Glutamatergic neuron (in vitro differentiated cells): ENCODE measurements around the gene WASHC4. TPM values are rescaled to one million over a fixed set of nuclear protein-coding genes. Genes with fewer than 3 reads are reported as not detected.
"Not testable (repeated sequence)": the region's sequence is repeated elsewhere in the genome, so short reads cannot be mapped to it uniquely, and the experiment has no call there.

Experiments
- DNase-seq: peaks from one replicate; pipeline ENCODE4 v3.0.0; 2022
- H3K27ac Mint-ChIP-seq: one replicate; pipeline ENCODE4 v1.8.0; 2020; ENCODE audit warnings: mild to moderate bottlenecking, mixed read lengths, inconsistent platforms; ENCODE audit not compliant: unreplicated experiment
- H3K27me3 Mint-ChIP-seq: one replicate; pipeline ENCODE4 v1.8.0; 2020; ENCODE audit warnings: mild to moderate bottlenecking, moderate library complexity, mixed read lengths, inconsistent platforms; ENCODE audit not compliant: unreplicated experiment
- H3K36me3 Mint-ChIP-seq: one replicate; pipeline ENCODE4 v1.8.0; 2020; ENCODE audit warnings: mild to moderate bottlenecking, mixed read lengths, inconsistent platforms; ENCODE audit not compliant: unreplicated experiment
- H3K4me1 Mint-ChIP-seq: one replicate; pipeline ENCODE4 v1.8.0; 2020; ENCODE audit warnings: mild to moderate bottlenecking, low read depth, mixed read lengths, inconsistent platforms; ENCODE audit not compliant: unreplicated experiment
- H3K4me3 Mint-ChIP-seq: one replicate; pipeline ENCODE4 v1.8.0; 2020; ENCODE audit warnings: mild to moderate bottlenecking, mixed read lengths, inconsistent platforms; ENCODE audit not compliant: unreplicated experiment
- H3K9me3 Mint-ChIP-seq: one replicate; pipeline ENCODE4 v1.8.0; 2020; ENCODE audit warnings: mild to moderate bottlenecking, moderate library complexity, mixed read lengths, inconsistent platforms; ENCODE audit not compliant: unreplicated experiment
- CTCF ChIP-seq: fragments of 200-600 bp; sonication (generic); IDR thresholded peaks from one replicate; pipeline ENCODE4 v1.5.0; 2021; ENCODE audit not compliant: partially characterized antibody, unreplicated experiment
- total RNA-seq: library from RNA; stranded (reverse); fragmentation: NEBNext Ultra II Directional; extraction: Animal tissue kit (Norgen Biotek cat#: 25700); gene quantifications from one replicate; pipeline ENCODE4 v1.2.1, GENCODE V29; 2021; ENCODE audit not compliant: unreplicated experiment

The WASHC4 gene
- total RNA-seq, 1 donor from 2014 or later: 75.4 TPM

GRCh38 chr12:105091476-105092206, 15.9 kb upstream of the WASHC4 start:
- DNase-seq: no peak
- Mint-ChIP-seq H3K36me3 (no peaks in the 10 kb centered on the region), H3K4me3 (no peak overlapping the region), H3K9me3 (peaks cover 3% of the 10 kb centered on the region), H3K4me1 (peaks cover 7% of the 10 kb centered on the region), H3K27me3 (no peaks in the 10 kb centered on the region), H3K27ac (no peak overlapping the region)
- no peak for TF ChIP-seq CTCF

- Mint-ChIP-seq H3K4me3 (peak overlapping the region; percentile 2), H3K9me3 (peaks cover 2% of the 10 kb centered on the region), H3K4me1 (peaks cover 7% of the 10 kb centered on the region), H3K36me3 (peaks cover under 1% of the 10 kb centered on the region), H3K27me3 (no peaks in the 10 kb centered on the region), H3K27ac (no peak overlapping the region)
- DNase-seq: no peak
- TF ChIP-seq CTCF: no peak
Observed at GRCh38 chr12:105092336-105092735, 15.2 kb upstream of the WASHC4 start.

GRCh38 chr12:105095338-105095737, 12.2 kb upstream of the WASHC4 start:
- not testable (repeated sequence) for H3K27me3 Mint-ChIP-seq, H3K4me3 Mint-ChIP-seq, H3K27ac Mint-ChIP-seq, H3K9me3 Mint-ChIP-seq, H3K4me1 Mint-ChIP-seq, H3K36me3 Mint-ChIP-seq
- DNase-seq: peak; percentile 46

GRCh38 chr12:105099356-105099755, 8.2 kb upstream of the WASHC4 start:
- H3K27me3 Mint-ChIP-seq: no peaks in the 10 kb centered on the region
- H3K4me1 Mint-ChIP-seq: peaks cover 2% of the 10 kb centered on the region
- H3K27ac Mint-ChIP-seq: no peak overlapping the region
- H3K4me3 Mint-ChIP-seq: no peak overlapping the region
- no peak for TF ChIP-seq CTCF
- no peaks in the 10 kb centered on the region for H3K9me3 Mint-ChIP-seq
- peaks cover 6% of the 10 kb centered on the region for H3K36me3 Mint-ChIP-seq
- no peak for DNase-seq

- H3K9me3 Mint-ChIP-seq: no peaks in the 10 kb centered on the region
- no peak overlapping the region for H3K4me3 Mint-ChIP-seq
- DNase-seq: no peak
- TF ChIP-seq CTCF: no peak
- H3K4me1 Mint-ChIP-seq: peaks cover 2% of the 10 kb centered on the region
- H3K36me3 Mint-ChIP-seq: peaks cover 6% of the 10 kb centered on the region
- H3K27ac Mint-ChIP-seq: no peak overlapping the region
- no peaks in the 10 kb centered on the region for H3K27me3 Mint-ChIP-seq
Observed at GRCh38 chr12:105100207-105100985, 7.1 kb upstream of the WASHC4 start.
